Measurements from ENCODE around the gene AGTR2.
"Not testable (repeated sequence)": the region's sequence is repeated elsewhere in the genome, so short reads cannot be mapped to it uniquely, and the experiment has no call there.

Gene AGTR2, protein sequence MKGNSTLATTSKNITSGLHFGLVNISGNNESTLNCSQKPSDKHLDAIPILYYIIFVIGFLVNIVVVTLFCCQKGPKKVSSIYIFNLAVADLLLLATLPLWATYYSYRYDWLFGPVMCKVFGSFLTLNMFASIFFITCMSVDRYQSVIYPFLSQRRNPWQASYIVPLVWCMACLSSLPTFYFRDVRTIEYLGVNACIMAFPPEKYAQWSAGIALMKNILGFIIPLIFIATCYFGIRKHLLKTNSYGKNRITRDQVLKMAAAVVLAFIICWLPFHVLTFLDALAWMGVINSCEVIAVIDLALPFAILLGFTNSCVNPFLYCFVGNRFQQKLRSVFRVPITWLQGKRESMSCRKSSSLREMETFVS

DNA sequence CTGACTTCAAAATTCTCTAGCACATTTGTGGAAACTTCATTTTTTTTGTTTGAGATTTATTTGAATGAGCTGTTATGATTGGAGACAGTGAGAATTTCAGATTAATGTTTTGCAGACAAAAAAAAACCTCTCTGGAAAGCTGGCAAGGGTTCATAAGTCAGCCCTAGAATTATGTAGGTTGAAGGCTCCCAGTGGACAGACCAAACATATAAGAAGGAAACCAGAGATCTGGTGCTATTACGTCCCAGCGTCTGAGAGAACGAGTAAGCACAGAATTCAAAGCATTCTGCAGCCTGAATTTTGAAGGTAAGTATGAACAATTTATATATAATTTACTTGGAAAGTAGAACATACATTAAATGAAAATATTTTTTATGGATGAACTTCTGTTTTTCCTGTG lies at the start of gene AGTR2:
Gene AGTR2, plus strand, starts transcription at position 234 of the 400 bp plus-strand sequence. CDS start 1,537 bp downstream, outside the sequence.
- DNase-seq (ENCODE audit: low read depth in 2 of 2): no peak

DNA sequence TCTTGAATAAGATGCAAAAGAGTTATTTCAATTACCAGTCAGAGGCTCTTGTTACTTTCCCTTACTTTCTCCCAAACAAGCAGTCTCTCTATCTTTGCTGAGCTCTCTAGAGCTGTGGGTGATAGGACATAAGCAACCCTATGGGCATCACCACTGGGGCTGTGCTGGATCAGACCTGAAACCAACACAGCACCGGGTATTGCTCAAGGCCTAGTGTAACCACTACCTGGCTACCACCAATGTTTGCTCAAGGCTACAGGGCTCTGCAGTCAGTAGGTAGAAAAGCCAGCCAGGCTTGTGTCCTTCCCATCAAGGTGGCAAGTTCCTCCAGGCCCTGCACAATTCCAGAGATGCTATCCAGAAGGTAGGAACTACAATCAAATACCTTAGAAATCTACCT lies 35.3 kb upstream of the AGTR2 start:
- no peak for DNase-seq (ENCODE audit: low read depth in 2 of 2)

DNA sequence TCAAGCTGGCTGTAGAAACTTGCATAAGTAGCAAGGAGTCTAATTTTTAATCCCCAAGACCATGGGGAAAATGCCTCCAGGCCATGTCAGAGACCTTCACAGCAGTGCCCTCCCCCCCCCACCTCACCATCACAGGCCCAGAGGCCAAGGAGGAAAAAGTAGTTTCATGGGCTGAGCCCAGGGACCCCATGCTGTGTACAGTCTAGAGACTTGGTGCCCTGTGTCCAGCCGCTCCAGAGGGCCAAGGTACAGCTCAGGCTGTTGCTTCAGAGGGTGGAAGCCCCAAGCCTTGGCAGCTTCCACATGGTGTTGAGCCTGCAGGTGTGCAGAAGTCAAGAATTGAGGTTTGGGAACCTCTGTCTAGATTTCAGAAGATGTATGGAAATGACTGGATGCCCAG lies 29.3 kb upstream of the AGTR2 start:
- not testable (repeated sequence) for DNase-seq (ENCODE audit: low read depth in 2 of 2)

DNA sequence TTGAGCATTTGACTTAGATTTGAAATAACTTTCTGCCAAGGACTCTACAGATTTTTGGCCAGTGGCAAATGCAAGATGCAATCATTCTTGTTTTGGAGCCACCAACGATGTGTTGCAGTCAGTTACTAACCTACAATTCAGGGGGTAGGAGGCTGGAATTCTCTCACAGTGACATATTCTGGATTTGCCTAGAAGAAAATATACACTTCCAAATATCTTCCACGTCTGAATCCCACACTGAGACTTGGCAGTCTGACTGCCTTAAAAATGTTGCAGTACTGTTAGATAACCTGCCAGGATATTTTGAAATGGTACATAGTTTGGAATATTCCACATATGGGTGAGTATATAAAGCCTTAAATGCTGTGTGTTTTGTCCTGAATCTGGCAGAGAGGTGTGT lies 27.6 kb upstream of the AGTR2 start:
- no peak for DNase-seq (ENCODE audit: low read depth in 2 of 2)

DNA sequence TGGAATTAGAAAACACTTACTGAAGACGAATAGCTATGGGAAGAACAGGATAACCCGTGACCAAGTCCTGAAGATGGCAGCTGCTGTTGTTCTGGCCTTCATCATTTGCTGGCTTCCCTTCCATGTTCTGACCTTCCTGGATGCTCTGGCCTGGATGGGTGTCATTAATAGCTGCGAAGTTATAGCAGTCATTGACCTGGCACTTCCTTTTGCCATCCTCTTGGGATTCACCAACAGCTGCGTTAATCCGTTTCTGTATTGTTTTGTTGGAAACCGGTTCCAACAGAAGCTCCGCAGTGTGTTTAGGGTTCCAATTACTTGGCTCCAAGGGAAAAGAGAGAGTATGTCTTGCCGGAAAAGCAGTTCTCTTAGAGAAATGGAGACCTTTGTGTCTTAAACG lies 2.4 kb downstream of the AGTR2 start:
- no peak for DNase-seq (ENCODE audit: low read depth in 2 of 2)

DNA sequence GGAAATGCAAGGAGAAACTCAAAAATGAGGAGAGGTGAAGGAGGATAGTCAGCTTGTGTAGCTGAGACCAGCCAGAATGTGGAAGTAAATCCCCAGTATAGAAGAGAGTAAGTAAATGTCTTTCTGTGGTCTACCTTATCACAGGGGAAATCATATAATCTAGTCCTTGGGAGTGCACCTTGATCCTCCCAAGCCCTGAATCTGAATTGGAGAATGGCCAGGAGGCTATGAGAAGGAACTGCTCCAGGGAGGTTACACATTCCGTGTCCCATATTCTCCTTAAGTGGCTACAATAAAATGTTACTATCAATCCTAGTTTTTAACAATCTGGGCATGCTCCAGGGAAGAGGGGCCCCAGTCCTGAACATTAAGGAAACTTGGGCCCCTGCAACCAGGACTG lies 10.8 kb downstream of the AGTR2 start:
- DNase-seq (ENCODE audit: low read depth in 2 of 2): no peak

DNA sequence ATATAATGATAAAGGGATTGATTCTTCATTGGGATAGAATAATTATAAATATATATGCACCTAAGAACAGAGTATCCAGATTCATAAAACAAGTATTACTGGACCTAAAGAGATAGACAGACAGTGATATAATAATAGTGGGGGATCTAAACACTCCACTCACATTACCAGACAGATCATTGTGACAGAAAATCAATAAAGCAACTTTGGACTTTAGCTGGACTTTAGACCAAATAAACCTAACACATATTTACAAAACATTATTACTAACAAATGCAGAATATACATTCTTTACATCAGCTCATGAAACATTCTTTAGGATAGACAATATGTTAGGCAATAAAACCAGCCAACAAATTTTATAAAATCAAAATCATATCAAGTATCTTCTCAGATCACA lies 14.6 kb downstream of the AGTR2 start:
- no peak for DNase-seq (ENCODE audit: low read depth in 2 of 2)

DNA sequence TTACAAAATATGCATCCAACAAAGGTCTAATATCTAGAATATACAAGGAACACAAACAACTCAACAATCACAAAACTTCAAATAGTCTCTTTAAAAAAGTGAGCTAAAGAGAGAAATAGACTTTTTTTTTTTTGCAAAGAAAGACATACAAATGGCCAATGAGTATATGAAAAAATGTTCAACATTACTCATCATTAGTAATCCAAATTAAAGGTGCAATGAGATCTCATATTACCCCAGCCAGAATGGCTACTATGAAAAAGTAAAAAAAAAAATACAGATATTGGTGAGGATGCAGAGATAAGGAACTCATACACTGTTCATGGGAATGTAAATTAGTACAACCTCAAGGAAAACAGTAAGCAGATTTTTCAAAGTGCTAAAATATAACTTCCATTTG lies 24.1 kb downstream of the AGTR2 start:
- no peak for DNase-seq (ENCODE audit: low read depth in 2 of 2)

DNA sequence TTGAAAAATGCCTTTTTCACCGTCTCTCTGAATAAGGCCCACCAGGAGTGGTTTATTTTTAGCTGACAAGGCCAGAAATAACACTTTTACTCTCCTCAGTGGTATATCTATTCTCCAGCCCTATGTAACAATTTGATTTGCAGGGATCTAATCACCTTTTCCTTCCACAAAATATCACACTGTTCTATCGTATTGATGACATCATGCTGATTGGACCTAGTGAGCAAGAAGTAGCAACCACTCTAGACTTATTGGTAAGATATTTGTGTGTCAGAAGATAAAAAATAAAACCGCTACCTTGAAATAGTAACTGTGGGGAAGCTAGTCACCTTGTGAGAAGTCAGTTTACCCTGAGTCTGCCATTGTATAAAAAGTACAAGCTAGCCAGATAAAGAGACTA lies 27.7 kb downstream of the AGTR2 start:
- no peak for DNase-seq (ENCODE audit: low read depth in 2 of 2)

DNA sequence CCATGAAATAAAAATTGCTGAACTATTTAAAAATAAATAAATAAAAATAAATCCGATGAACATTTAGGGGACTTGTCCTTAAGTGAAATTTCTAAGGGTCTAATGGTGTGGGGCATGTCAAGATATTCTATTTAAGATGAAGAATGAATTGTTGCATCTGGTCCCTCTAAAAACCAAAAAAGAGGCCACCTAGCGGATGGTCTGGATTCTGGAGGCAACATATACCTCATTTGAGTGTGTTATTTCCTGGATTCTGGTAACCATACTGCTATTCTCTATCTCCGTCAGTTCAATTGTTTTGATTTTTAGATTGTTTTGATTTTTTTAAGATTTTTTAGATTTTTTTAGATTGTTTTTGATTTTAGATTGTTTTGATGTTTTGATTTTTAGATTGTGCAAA lies 28.3 kb downstream of the AGTR2 start:
- no peak for DNase-seq (ENCODE audit: low read depth in 2 of 2)

DNA sequence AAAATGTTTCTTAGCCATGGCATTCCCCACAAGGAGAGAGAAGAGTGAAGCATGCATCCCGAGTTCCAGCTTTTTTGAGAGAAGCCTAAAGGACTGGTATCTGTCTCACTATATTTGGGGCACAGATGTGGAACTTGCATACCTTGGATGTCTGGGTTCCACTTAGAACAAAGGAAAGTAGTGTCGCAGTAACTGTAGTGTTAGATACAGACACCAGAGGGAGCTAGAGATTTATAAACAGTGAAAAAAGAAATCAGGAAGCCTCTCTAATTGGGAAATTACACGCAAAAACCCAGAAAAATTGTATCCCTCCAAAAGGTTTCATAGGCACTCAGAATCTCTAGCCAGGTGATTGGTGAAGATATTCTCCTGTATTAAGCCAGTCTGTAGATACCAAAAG lies 34.4 kb downstream of the AGTR2 start:
- no peak for DNase-seq (ENCODE audit: low read depth in 2 of 2)

DNA sequence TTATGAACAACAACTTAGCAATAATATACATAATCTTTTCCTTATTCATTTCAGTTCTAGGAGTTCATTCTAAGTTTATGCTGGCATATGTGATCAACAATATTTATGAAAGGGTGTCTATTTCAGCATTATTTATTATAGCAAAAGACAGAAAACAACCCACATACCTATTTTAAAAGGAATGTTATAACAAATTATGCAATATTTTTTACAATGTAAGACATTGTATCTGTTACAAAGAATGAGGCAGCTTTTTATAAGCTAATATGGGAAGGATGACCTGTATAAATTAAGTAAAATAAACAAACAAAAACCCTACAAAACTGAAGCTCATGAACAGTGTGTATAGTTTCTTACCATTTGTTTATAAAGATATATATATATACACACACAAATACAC lies 42.7 kb downstream of the AGTR2 start:
- no peak for DNase-seq (ENCODE audit: low read depth in 2 of 2)

DNA sequence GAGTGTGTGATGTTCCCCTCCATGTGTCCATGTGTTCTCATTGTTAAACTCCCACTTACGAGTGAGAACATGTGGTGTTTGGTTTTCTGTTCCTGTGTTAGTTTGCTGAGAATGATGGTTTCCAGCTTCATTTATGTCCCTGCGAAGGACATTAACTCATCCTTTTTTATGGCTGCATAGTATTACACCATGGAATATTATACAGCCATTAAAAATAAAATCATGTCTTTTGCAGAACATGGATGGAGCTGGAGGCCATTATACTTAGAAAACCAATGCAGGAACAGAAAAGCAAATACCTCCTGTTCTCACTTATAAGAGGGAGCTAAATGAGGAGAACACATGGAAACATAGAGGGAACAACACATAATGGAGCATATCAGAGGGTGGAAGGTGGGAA lies 46.5 kb downstream of the AGTR2 start:
- not testable (repeated sequence) for DNase-seq (ENCODE audit: low read depth in 2 of 2)
